K562 (cell line): Measurements from ENCODE around the gene HPN. TPM values are rescaled to one million over a fixed set of nuclear protein-coding genes. Genes with fewer than 3 reads are reported as not detected.
A peak's percentile ranks its signal among the peaks of the same experiment; 100 is the strongest.

Source experiments
- ATAC-seq: fragments of 200-7000 bp; cut with Tn5 transposase; 3 replicates; pipeline ENCODE4 v1.9.1; 2020; ENCODE audit warnings: moderate library complexity
- BruUV-seq: library from RNA; stranded (reverse); fragments of 400-500 nt; replicated peaks from 2 replicates; lab custom pipeline; 2021; lab: Mats Ljungman, UMichigan
- CTCF ChIA-PET: fragments of 300-600 bp; formaldehyde crosslinking; extraction: SDS; loops from one replicate; lab custom pipeline; 2021; ENCODE audit warnings: low intra/inter-chr PET ratio; lab: Yijun Ruan, JAX
- POLR2A ChIA-PET: fragments of 300-600, 350-650 bp; sonication (Branson Sonifier 250); formaldehyde crosslinking; extraction: SDS; loops from one replicate; lab custom pipeline; 2021; ENCODE audit warnings: antibody characterized with exemption, inconsistent platforms; lab: Yijun Ruan, JAX
- DNase-seq, 4 experiments: peaks; one replicate each; pipeline versions ENCODE4 v3.0.0 to v3.0.0-alpha.2; 2011 to 2018; ENCODE audit warnings: low spot score in 3 of 4, mixed read lengths in 3 of 4; ENCODE audit errors: extremely low read depth in 1 of 4
- FAIRE-seq: peaks from 2 replicates; lab custom pipeline; 2011; peaks lifted over from hg19 to GRCh38; lab: Jason Lieb, UNC
- H2AFZ ChIP-seq: 2 replicates; pipeline ENCODE4 v1.6.0; 2011; ENCODE audit warnings: low read depth, low read length, control low read depth, inconsistent platforms
- H3K27ac ChIP-seq: fragments of 200-600 bp; 3 replicates; pipeline ENCODE4 v1.8.0; 2011; ENCODE audit warnings: low read depth, mild to moderate bottlenecking, control low read depth, inconsistent platforms, low read length, moderate library complexity, mixed read lengths; ENCODE audit errors: extremely low read depth
- H3K27me3 ChIP-seq, 2 experiments: fragments of 300-600 bp in 1 of 2; 2 replicates in 1 of 2; 3 replicates in 1 of 2; pipeline versions ENCODE4 v1.6.0 to v1.8.0; 2011; ENCODE audit warnings: inconsistent platforms in 2 of 2, low read length in 2 of 2, mild to moderate bottlenecking in 1 of 2, mixed read lengths in 1 of 2, moderate library complexity in 1 of 2; ENCODE audit not compliant: control insufficient read depth in 2 of 2, insufficient read depth in 2 of 2
- H3K36me3 ChIP-seq: fragments of 300-600 bp; 3 replicates; pipeline ENCODE4 v1.8.0; 2011; ENCODE audit warnings: mild to moderate bottlenecking, low read length, inconsistent platforms; ENCODE audit not compliant: control insufficient read depth, insufficient read depth
- H3K4me1 ChIP-seq, 2 experiments: fragments of 200-600 bp in 1 of 2; replicated peaks in 1 of 2; 2 replicates in 1 of 2; 3 replicates in 1 of 2; pipeline versions ENCODE4 v1.5.1 to v1.8.0; 2011; ENCODE audit warnings: inconsistent platforms in 2 of 2, low read length in 2 of 2, mild to moderate bottlenecking in 1 of 2, mixed read lengths in 1 of 2, moderate library complexity in 1 of 2; ENCODE audit not compliant: control insufficient read depth in 2 of 2, insufficient read depth in 2 of 2
- H3K4me2 ChIP-seq: 2 replicates; pipeline ENCODE4 v1.6.1; 2011; ENCODE audit warnings: low read length, control low read depth, inconsistent platforms, mixed read lengths; ENCODE audit not compliant: insufficient read depth
- H3K4me3 ChIP-seq: fragments of 200-600 bp; sonication (generic), shearing (Covaris generic); 2 replicates; pipeline ENCODE4 v1.5.1; 2016; ENCODE audit warnings: control low read depth, inconsistent platforms
- H3K79me2 ChIP-seq: fragments of 200-600 bp; 3 replicates; pipeline ENCODE4 v1.8.0; 2011; ENCODE audit warnings: low read length, inconsistent platforms; ENCODE audit not compliant: control insufficient read depth, insufficient read depth
- H3K9ac ChIP-seq, 2 experiments: 2 replicates each; pipeline versions ENCODE4 v1.6.0 to v1.6.1; 2011; ENCODE audit warnings: low read depth in 2 of 2, low read length in 2 of 2, control low read depth in 1 of 2, inconsistent platforms in 1 of 2, mild to moderate bottlenecking in 1 of 2, mixed read lengths in 1 of 2; ENCODE audit not compliant: insufficient read depth in 1 of 2
- H3K9me1 ChIP-seq: one replicate; pipeline ENCODE4 v1.6.0; 2011; ENCODE audit warnings: inconsistent platforms, mild to moderate bottlenecking, low read length, moderate library complexity; ENCODE audit not compliant: control insufficient read depth, insufficient read depth
- H3K9me3 ChIP-seq: replicated peaks from 2 replicates; pipeline ENCODE4 v1.5.1; 2011; ENCODE audit warnings: low read depth, low read length, inconsistent platforms; ENCODE audit not compliant: control insufficient read depth, insufficient read depth
- H4K20me1 ChIP-seq: replicated peaks from 2 replicates; pipeline ENCODE4 v1.6.1; 2011; ENCODE audit warnings: low read length, inconsistent platforms, mixed read lengths; ENCODE audit not compliant: control insufficient read depth, insufficient read depth
- BRD4 ChIP-seq: fragments of 200-600 bp; sonication (generic); IDR thresholded peaks from 2 replicates; pipeline ENCODE4 v1.6.1; 2017; ENCODE audit warnings: inconsistent platforms
- CBX3 ChIP-seq, 2 experiments: IDR thresholded peaks; 1 replicate in 1 of 2; 2 replicates in 1 of 2; pipeline ENCODE4 v1.6.1; 2012; ENCODE audit warnings: inconsistent platforms in 2 of 2, low read length in 2 of 2, borderline replicate concordance in 1 of 2, control low read depth in 1 of 2
- HES1 ChIP-seq: fragments of 450-650 bp; IDR thresholded peaks from 2 replicates; pipeline ENCODE4 v1.6.1; 2016; ENCODE audit warnings: low read depth, mild to moderate bottlenecking, moderate library complexity
- MBD1 ChIP-seq: fragments of 250-450 bp; sonication (Bioruptor Pico); IDR thresholded peaks from 2 replicates; pipeline ENCODE4 v1.8.0; 2022; ENCODE audit warnings: inconsistent platforms
- PKNOX1 ChIP-seq: fragments of 450-650 bp; IDR thresholded peaks from 2 replicates; pipeline ENCODE4 v1.6.1; 2016
- POLR3A ChIP-seq: IDR thresholded peaks from 2 replicates; pipeline ENCODE4 v1.6.1; 2011; ENCODE audit warnings: borderline replicate concordance, mild to moderate bottlenecking, moderate library complexity; ENCODE audit not compliant: insufficient read length, insufficient read depth; ENCODE audit errors: extremely low read depth
- RAD51 ChIP-seq: fragments of 450-650 bp; IDR thresholded peaks from 2 replicates; pipeline ENCODE4 v1.7.1; 2016; ENCODE audit warnings: low read depth, mild to moderate bottlenecking, borderline replicate concordance
- RBM39 ChIP-seq: fragments of 200-400 bp; formaldehyde crosslinking; optimal IDR thresholded peaks from 2 replicates; pipeline ENCODE3; 2018; ENCODE audit warnings: low read depth, low read length
- RFX7 ChIP-seq: fragments of 250-450 bp; sonication (Bioruptor Pico); IDR thresholded peaks from 2 replicates; pipeline ENCODE4 v1.5.1; 2021; ENCODE audit warnings: mild to moderate bottlenecking
- WGBS: fragments of 100-300 bp; shearing (Covaris generic); methylation state at CpG from one replicate; pipeline ENCODE4 v1.1.6; 2016; ENCODE audit warnings: low coverage, mixed read lengths; ENCODE audit not compliant: insufficient coverage; ENCODE audit errors: missing lambda C conversion rate; 5-methylcytosine and 5-hydroxymethylcytosine counted together
- in situ Hi-C: fragments of 300-500 bp; cut with MboI; formaldehyde crosslinking; loops from 4 replicates; pipeline ENCODE4 v1.15.0; 2018; ENCODE audit warnings: inconsistent platforms, mixed read lengths
- intact Hi-C: fragments of 100-400 bp; cut with micrococcal nuclease; formaldehyde crosslinking; loops from 2 replicates; pipeline ENCODE4 v1.14.2; 2022
- polyA plus RNA-seq, 8 experiments: library from polyadenylated mRNA; depleted of rRNA in 4 of 8; stranded (reverse) in 5 of 8; unstranded in 3 of 8; fragments of >200 nt; fragmentation: Nextera tagmentation in 2 of 8; fragmentation: Illumina TruSeq in 1 of 8; extraction: Ambion mirVana in 2 of 8; extraction: Trizol in 1 of 8; gene quantifications; 2 replicates each; pipeline versions ENCODE4 v1.2.1 to v1.2.3, GENCODE V29; 2011 to 2014; ENCODE audit warnings: inconsistent platforms in 1 of 8, missing spikeins in 1 of 8
- total RNA-seq, 7 experiments: library from RNA; depleted of rRNA in 6 of 7; stranded (reverse); fragments of >200 nt in 6 of 7; fragmentation: Illumina TruSeq in 2 of 7; extraction: Trizol in 2 of 7; gene quantifications; 2 replicates each; pipeline versions ENCODE4 v1.2.1 to v1.2.3, GENCODE V29; 2011 to 2021; ENCODE audit warnings: low replicate concordance in 1 of 7
- TF ChIP-seq, protein P1 (sequence below): fragments of 250-450 bp; sonication (Bioruptor Pico); IDR thresholded peaks from 2 replicates; pipeline ENCODE4 v1.8.0; 2021; ENCODE audit warnings: moderate library complexity, mild to moderate bottlenecking, inconsistent platforms

The HPN gene
- total and polyA plus RNA-seq, 9 of the 15 experiments (the other 6 are each of a cell fraction or from before 2014, with no cell fraction given) = 0.10 to 0.20 TPM; not detected in 7

DNA sequence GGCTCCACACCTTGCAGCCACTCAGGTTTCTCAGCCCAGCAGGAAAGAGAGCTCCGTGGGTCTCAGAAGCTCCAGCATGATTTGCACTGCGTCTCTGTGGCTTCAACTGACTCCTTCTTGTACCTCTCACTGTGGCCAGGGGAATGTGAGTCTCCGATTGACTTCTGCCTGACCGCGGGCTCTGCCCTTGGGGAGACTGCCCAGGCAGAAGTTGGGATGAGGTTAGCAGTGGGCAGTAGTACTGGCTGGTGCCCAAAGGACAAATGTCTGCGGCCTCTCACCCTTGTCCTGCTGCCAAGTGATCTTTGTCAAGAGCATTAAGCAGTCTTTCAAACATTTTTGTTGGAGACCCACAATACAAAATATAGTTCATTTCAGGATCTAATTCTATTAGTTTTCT is 39.7 kb downstream of the HPN start (continued):
- TF ChIP-seq RBM39 (no peak), RAD51 (no peak), POLR3A (no peak), PKNOX1 (no peak)
- TF ChIP-seq, protein P1, sequence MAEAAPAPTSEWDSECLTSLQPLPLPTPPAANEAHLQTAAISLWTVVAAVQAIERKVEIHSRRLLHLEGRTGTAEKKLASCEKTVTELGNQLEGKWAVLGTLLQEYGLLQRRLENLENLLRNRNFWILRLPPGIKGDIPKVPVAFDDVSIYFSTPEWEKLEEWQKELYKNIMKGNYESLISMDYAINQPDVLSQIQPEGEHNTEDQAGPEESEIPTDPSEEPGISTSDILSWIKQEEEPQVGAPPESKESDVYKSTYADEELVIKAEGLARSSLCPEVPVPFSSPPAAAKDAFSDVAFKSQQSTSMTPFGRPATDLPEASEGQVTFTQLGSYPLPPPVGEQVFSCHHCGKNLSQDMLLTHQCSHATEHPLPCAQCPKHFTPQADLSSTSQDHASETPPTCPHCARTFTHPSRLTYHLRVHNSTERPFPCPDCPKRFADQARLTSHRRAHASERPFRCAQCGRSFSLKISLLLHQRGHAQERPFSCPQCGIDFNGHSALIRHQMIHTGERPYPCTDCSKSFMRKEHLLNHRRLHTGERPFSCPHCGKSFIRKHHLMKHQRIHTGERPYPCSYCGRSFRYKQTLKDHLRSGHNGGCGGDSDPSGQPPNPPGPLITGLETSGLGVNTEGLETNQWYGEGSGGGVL (CRISPR knock-in tag) = no peak
- TF ChIP-seq, all 486 proteins: peak for 0

DNA sequence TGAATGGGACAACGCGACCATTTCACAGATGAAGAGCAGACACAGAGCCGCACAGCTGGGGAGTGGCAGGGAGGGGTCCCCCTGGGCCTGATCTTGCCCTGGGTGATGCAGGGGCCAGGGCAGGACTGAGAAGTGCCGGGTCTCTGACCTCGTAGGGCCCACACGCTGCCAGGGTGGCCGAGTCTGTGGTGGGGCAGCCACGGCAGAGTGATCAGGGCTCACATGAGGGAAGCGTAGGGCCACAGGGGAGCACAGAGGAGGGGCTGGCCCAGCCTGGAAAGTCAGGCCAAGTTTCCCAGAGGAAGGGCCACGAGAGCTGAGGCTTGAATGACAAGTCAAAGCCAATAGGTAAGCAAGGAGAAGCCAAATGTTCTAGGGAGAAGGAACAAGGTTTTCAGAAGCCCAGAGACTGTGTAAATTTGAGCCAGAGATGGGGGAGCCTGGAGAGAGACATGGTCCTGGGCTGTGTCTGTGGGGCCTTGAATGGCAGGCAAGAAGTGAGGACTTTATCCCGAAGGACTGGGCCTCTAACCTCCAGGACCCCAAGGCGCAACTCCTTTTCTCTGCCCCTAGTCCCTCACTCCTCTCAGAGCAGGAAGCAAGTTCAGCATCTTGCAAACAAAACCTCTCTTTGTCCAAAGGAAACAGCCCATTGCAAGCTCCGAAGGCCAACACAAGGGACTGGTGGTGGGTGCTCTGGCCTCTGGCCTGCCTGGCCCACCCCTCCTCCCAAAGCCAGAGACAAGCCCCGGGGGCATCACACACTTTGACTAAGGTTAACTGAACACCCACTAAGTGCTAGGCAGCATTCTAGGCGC is 42.4 kb downstream of the HPN start:
- in situ Hi-C loops = no loop called here
- TF ChIP-seq HES1 (no peak), RFX7 (CRISPR knock-in tag) (no peak), MBD1 (CRISPR knock-in tag) (no peak), BRD4 (no peak), CBX3 (IDR thresholded peaks at IDR 0.05; ENCODE audit: borderline replicate concordance in 1 of 2, low read length in 2 of 2) (no peak)

More for the DNA sequence above, 42.4 kb downstream of the HPN start:
- no TSS peak for BruUV-seq
- no peak overlapping the region for H3K4me3 ChIP-seq
- peaks cover 0 to 19% of the 10 kb centered on the region in 2 experiments; a peak in 2 of 5 replicates for H3K4me1 ChIP-seq
- 33% methylated on average over 14 of the region's 15 CpGs for WGBS
- H2AFZ ChIP-seq = no peak overlapping the region
- FAIRE-seq = no peak
- ATAC-seq = no peak
- H3K36me3 ChIP-seq = no peaks in the 10 kb centered on the region
- no peaks in the 10 kb centered on the region for H3K79me2 ChIP-seq
- no peak overlapping the region for H3K27ac ChIP-seq
- no peak overlapping the region for H3K4me2 ChIP-seq
- no peaks in the 10 kb centered on the region for H3K9me1 ChIP-seq
- POLR2A ChIA-PET = interaction anchor here (0.6 kb wide), 1 partner anchor 360 kb away, joined by 3 read pairs; no protein-coding TSS in a partner anchor
- peak overlapping the region in 1 of 2 experiments; percentile 15; a peak in 1 of 4 replicates for H3K9ac ChIP-seq
- H4K20me1 ChIP-seq = no peaks in the 10 kb centered on the region
- intact Hi-C loops = no loop called here
- H3K27me3 ChIP-seq = peaks cover 11 to 26% of the 10 kb centered on the region in 2 experiments; a peak in 3 of 5 replicates
- H3K9me3 ChIP-seq = no peaks in the 10 kb centered on the region
- CTCF ChIA-PET = no interaction called here
- no peak for DNase-seq
